ELR (cell line): ENCODE data around the gene ZMIZ1.
A peak's percentile ranks its signal among the peaks of the same experiment; 100 is the strongest.

Experiments
- DNase-seq: peaks from one replicate; pipeline ENCODE4 v3.0.0-alpha.2; 2015; ENCODE audit warnings: low read depth

The ZMIZ1 gene

DNA sequence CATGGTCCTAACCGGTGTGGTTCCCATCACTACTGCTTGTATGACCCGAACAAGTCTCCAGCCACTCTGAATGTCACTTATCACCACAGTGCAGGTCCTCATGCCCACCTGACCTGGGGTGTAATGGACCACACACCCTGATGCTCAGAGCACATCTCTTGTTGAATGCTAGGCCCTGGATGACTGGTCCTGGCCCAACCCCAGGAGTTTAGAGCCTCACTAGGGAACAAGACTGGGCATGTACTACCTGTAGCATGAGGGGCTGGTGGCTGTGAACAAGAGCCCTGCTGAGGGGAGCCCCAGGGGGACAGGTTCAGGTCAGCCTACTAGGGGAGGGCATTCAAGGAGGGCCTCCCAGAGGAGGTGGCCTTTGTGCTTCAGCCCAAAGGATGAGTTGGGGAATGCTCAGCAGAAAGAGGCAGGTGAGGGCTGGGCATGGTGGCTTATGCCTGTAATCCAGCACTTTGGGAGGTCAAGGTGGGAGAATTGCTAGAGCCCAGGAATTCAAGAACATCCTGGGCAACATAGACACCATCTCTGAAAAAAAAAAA is 31.2 kb downstream of the ZMIZ1 start:
- DNase-seq: no peak

DNA sequence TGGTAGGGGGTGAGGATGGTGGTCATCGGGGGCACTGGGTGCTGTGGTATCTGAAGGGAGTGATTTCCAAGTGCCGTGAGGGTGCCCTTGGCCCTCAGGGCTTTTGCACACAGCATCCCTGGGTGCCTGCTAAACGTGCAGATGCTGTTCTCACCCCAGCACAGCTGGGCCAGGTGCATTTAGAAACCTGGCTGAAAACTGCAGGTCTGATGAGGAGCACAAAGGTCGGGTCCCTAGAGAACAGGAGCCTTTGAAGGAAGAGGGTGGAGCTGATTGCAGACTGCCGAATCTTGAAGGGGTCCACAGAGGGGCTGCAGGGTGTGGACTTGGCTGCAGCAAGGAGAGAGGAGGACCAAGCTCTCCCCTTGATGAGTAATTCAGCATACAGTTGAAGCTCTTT is 32.0 kb downstream of the ZMIZ1 start:
- DNase-seq: no peak

GRCh38 chr10:79101560-79102497 is 33.1 kb downstream of the ZMIZ1 start:
- DNase-seq: no peak

- DNase-seq: no peak
These were observed 33.7 kb downstream of the ZMIZ1 start for GRCh38 chr10:79102498-79102874.

DNA sequence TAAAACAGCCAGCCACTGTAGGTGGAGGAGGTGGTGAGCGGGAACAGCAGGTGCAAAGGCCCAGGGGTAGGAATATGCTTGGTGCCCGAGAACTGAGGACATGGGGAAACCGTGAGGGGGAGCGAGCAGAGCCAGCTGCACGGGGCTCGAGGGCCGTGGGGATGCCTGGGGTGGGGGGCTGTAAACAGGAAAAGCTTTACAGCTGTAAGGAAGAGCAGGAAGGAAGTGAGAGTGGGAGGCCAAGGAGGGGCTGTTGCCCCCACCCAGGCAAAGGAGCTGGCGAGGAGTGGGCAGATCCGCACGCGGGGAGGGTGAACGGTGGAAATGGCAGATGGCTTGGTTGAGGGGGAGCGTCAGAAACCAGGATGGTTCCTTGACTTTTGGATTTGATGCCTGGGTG is 34.4 kb downstream of the ZMIZ1 start:
- DNase-seq: no peak

DNA sequence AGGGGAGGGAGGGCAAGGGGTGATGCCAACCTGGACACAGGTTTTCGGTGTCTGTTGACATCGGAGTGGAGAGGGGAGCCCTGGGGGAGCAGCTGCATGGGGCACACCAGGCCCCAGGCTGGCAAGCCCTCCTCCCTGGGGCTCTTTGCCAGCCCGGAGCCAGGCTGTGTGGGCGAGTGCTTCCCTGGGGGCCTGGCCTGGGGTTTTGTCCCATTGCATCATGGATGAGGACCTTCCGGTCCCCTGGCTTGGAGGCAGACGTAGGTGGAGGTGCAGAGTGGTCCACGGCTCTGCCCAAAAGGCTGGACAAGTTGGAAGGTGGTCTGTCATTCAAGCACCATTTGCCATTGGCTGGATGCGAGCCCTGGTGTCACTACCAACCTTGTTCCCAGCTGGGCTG is 34.8 kb downstream of the ZMIZ1 start:
- no peak for DNase-seq

DNA sequence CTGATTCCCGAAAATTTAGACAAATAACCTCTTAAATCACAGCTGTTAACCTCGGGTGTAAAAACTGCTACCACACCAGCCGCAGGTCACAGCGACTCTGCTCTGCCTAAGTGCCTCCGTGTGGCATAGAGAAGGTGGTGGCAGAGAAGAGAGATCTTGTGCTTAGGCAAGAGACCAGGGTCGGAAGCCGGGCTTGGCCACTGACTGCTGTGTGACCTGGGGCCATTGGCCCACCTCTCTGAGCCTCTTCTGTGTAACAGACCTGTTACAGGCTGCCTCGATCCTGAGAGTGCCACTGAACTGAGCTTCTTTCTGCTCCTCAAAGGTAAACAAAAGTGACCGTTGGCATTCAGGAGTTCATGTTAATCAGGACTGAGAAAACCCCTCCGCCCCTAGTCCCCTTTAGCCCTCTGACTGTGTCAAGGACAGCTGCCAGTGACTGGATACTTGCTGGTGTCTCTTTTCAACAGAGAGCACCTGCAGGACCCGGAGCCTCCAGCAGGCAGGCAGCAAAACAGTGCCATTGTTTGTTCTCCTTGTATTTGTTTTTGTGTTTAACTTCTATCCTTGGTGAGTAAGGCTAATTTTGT is 36.5 kb downstream of the ZMIZ1 start:
- DNase-seq: no peak

DNA sequence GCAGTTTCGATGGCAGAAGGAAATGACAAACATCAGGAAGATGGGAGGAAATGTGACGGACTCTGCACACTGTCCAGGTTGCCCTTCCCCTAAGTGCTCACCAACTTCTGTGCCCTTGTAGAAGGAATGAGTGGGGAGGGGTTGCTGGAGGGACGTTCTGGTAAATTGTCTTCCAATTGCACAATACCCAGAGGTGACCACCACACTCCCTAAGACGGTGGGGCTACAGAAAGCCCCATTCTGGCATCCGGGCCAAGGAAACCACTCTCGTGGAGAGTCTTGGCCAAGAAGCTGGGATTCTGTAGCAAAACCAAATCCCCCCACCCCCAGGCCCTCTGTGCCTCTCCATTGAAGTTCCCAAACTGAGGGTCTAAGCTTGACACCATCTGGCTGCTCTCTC is 37.1 kb downstream of the ZMIZ1 start:
- no peak for DNase-seq

DNA sequence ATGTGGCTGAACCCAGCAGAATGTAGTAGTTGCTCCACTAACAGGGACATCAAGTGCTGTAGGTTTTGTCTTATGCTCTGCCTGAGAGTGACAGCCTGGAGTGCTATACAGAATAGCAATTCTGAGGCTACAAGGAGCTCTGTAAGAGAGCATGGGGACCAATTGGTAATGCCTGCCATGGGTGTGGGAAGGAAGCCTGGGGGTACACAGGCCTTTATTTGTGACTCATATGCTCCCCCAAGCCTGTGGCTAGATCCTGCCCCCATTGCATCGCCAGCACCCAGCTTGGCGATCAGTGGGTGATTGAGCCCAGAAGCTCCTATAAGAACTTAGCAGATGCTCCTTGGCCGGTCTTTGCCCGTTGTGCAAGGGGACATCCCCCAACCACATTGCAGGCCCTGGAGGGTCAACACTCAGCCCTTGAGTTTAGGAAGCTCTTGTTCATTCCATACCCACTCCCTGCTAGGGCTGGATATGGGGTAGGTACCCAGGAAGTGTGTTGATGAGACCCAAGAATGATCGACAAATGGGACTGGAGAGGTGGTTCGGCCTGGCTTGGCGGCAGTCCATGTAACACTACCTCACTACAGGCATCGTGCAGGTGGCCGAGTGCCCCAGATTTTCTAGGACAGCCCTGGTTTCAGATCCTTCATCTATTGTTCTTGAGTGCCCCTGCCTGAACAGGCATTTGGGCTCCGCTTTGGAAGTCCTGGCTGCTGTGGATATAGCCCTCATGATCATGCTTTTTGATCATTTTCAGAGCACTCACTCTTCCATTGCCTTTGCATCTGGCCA is 37.7 kb downstream of the ZMIZ1 start:
- no peak for DNase-seq

GRCh38 chr10:79107736-79108264 is 39.0 kb downstream of the ZMIZ1 start:
- DNase-seq: no peak

- DNase-seq: no peak
These were observed 40.0 kb downstream of the ZMIZ1 start for GRCh38 chr10:79108728-79109127.

DNA sequence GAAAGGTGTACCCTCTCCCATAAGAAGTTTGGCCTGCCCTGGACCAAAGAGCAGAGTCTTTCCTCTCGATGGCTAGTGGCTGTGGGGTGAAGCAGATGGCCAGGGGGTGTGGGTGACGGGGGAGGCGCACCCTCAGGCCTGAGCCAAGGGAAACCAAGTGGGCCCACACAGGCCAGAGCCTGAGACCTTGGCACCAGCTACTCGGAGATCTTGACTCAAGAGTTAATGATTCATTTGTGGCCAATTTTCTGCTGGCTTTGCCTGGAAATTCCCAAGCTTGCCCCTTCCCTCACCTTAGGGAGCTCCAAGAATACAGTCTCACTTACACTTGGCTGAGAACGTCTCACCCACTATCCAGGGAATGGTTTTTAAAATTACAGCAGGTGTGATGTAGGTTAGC is 42.7 kb downstream of the ZMIZ1 start:
- DNase-seq: peak; percentile 89

DNA sequence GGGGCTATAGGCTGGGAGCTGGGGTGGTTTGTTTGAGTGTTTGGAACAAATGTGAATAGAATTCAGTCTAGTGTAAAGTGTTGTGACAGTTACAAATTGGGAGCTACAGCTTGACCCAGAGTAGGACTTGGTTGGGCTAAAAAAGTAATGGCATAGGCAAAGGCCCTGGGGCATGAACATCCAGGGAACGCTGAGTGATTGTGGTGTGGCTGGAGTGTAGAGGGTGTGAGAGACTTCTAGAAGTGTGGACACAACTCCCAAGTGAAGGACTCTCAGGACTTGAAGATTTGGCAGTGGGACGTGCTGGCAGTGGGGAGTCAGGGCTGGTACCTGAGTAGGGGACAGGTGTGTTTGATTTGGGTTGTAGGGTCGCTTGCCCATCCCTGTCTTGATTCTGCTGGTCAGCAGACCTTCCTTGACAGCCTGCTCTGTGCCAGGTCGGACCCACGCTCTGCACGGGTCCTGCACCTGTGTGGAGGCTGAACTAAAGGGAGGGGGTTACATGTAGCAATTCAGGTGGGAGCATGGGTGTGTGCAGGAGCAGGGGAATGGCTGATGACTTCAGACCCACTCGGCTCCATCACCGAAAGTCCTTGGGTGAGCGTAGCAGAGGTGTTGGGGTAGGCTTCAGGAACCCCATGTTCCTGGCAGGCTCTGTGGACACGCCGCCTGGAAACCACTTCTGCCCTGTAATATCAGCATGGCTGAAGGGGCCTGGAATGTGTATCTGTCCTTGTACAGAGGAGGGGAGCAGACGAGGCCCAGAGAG is 43.3 kb downstream of the ZMIZ1 start:
- DNase-seq: no peak

DNA sequence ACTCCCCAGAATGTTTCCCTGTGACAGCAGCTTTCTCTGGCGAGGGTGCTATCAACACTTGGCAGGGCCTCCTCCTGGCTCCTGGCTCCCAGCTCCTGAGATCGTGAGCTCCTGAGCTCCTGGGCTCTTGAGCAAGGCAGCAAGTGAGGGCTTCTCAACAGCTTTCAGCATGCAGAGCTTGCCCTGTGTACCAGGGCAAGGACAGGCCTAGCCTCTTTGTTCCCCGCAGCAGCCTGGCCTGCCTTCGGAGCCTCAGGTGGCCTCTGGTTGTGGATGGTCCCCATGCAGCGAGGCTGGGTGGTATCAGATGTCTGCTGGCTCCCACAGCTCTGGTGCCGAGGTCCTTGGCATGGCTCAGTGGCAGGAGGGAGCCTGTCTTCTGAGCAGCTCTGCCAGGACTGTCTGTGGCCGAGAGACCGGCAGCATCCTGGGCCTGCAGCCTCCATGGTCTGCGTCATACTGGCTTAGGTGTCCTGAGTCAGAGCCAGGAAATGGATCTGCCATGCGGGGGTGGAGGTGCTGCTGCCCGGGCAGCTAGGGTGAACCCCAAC is 44.2 kb downstream of the ZMIZ1 start:
- DNase-seq: peak; percentile 94

GRCh38 chr10:79113827-79114226 is 45.1 kb downstream of the ZMIZ1 start:
- DNase-seq: no peak

- no peak for DNase-seq
These were observed 46.5 kb downstream of the ZMIZ1 start for GRCh38 chr10:79115302-79115701.

GRCh38 chr10:79116368-79116767 is 47.6 kb downstream of the ZMIZ1 start:
- DNase-seq: no peak

DNA sequence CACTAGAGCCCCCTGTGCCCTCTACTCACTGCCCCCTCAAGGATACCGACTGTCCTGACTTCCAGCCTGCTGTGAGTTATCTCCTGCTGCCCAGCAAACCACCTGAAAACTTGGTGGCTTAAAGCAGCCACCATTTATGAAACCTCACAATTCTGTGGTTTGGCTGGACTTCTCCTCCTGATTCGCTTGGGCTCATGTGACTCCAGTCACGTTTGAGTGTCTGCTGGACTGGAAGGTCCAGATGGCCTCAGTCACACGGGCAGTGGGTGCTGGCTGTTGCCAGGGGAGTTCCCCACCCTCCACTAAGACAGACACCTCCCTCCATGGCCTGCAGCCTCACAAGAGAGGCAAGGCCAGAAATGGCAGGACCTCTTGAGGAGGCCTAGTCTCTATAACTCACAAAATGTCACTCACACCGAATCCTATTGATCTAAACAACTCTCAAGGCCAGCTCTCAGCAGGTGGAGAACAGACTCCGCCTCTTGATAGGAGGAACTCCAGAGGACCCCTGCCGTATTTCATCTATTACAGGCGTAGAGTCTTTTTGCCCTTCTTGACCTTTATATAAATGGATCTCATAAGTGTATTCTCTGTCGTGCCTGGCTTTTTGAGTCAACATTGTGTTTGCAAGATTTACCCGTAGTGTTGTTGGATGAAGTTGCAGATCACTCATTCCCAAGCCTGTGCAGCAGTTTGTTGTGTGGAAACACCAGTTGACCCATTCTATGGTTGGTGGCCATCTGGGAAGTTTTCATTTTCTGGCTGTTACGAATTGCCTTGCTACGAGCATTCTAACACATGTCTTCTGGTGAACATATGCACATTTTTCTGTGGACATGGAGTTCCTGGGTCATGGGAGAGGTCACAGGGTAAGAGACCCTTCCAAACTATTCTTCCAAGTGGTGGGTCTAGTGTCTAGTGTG is 48.3 kb downstream of the ZMIZ1 start:
- no peak for DNase-seq

- no peak for DNase-seq
These were observed 49.8 kb downstream of the ZMIZ1 start for GRCh38 chr10:79118286-79119202.
